ENCODE results near the gene NFKB2.

DNA sequence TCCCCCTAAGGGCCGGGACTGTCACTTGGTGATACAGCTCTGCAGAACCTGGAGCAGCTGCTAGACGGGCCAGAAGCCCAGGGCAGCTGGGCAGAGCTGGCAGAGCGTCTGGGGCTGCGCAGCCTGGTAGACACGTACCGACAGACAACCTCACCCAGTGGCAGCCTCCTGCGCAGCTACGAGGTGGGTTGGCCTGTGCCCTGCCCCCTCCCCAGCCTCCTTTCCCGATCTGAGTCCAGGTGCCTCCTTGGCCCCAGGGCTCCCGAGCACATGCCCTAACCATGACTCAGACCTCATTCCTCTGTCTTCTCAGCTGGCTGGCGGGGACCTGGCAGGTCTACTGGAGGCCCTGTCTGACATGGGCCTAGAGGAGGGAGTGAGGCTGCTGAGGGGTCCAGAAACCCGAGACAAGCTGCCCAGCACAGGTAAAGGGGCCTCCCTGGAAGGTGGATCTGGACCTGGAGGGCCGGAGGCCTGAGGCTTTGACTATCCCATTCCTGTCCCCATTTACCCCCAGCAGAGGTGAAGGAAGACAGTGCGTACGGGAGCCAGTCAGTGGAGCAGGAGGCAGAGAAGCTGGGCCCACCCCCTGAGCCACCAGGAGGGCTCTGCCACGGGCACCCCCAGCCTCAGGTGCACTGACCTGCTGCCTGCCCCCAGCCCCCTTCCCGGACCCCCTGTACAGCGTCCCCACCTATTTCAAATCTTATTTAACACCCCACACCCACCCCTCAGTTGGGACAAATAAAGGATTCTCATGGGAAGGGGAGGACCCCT, 6.4 kb downstream of the NFKB2 start:
- TF ChIP-seq, protein P1, sequence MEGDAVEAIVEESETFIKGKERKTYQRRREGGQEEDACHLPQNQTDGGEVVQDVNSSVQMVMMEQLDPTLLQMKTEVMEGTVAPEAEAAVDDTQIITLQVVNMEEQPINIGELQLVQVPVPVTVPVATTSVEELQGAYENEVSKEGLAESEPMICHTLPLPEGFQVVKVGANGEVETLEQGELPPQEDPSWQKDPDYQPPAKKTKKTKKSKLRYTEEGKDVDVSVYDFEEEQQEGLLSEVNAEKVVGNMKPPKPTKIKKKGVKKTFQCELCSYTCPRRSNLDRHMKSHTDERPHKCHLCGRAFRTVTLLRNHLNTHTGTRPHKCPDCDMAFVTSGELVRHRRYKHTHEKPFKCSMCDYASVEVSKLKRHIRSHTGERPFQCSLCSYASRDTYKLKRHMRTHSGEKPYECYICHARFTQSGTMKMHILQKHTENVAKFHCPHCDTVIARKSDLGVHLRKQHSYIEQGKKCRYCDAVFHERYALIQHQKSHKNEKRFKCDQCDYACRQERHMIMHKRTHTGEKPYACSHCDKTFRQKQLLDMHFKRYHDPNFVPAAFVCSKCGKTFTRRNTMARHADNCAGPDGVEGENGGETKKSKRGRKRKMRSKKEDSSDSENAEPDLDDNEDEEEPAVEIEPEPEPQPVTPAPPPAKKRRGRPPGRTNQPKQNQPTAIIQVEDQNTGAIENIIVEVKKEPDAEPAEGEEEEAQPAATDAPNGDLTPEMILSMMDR (IDR thresholded peaks at IDR 0.05): no peak
- no peak for TF ChIP-seq POLR2A (IDR thresholded peaks at IDR 0.05)
